Stimulated activated CD8-positive, alpha-beta memory T cell treated with anti-CD3 and anti-CD28 coated beads, Interleukin-12 subunit alpha, Interleukin-12 subunit beta, amount 100 ng/mL, for 1 hour (primary cell): ENCODE data around the gene FOXD4L6.
"Not testable (repeated sequence)": the region's sequence is repeated elsewhere in the genome, so short reads cannot be mapped to it uniquely, and the experiment has no call there.

ENCODE experiments used
- DNase-seq: peaks from one replicate; pipeline ENCODE4 v3.0.0-alpha.2; 2020; ENCODE audit warnings: low read depth

Gene FOXD4L6

DNA sequence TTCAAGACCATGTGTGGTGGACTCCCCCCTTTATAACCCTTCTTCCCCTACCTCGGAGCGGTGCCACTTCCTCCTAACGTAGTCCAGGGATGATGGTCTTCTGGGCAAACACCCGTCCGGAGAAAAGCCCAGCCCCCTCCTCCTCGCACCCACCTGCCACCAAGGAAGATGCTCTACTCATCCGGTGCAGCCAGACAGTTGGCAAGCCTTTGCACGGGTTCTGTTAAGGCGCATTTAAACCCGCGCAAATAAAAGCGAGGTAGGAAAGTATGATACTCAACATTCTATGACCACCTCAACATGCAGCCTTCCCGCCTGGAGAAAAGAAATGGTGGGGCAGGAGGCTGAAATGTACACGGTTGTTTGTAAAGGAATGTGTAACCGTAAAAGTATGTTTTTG, at the start of gene FOXD4L6:
Gene FOXD4L6 (minus strand): TSS at position 101 of the 400 bp plus-strand sequence. CDS start 298 bp downstream, outside the sequence.
- DNase-seq: not testable (repeated sequence)

GRCh38 chr9:41174994-41175393, 46.5 kb upstream of the FOXD4L6 start:
- not testable (repeated sequence) for DNase-seq

- DNase-seq: not testable (repeated sequence)
These were observed 21.6 kb upstream of the FOXD4L6 start for GRCh38 chr9:41150116-41150515.

GRCh38 chr9:41141878-41142277, 13.4 kb upstream of the FOXD4L6 start:
- not testable (repeated sequence) for DNase-seq

DNA sequence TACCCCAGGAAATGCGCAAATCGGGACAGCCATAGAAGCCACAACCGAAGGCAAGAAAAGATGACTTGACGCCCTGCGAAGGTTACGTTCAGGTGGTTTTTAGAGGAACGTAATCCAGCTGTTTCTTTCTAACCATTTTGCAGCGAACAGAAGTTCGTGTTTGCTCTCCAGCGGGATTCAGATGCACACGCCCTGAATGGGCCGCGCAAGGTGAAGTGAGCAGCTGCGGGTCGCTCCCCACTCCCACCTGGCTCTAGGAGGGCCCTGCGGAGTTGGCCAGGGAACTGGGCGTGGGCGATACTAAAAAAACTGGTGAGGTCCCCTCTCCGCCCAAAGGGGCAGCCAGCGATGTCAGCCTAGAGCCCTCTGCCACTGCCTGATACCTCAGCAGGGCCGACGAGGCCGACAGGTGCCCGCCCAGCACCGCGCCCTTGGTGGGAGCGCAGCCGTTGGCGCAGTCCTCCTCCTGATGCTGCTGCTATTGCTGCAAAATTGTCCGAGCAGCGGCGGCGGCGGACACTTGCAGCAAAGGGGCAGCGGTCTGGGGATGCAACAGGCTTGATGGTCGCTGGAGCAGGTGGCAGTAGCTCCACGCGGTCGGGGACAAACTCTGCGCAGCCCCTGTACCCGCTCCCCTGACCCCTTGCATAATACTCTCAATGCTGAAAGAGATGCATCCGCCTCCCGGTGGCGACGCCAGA, 1.6 kb downstream of the FOXD4L6 start:
- not testable (repeated sequence) for DNase-seq

GRCh38 chr9:41125936-41126335, 2.5 kb downstream of the FOXD4L6 start:
- DNase-seq: not testable (repeated sequence)

DNA sequence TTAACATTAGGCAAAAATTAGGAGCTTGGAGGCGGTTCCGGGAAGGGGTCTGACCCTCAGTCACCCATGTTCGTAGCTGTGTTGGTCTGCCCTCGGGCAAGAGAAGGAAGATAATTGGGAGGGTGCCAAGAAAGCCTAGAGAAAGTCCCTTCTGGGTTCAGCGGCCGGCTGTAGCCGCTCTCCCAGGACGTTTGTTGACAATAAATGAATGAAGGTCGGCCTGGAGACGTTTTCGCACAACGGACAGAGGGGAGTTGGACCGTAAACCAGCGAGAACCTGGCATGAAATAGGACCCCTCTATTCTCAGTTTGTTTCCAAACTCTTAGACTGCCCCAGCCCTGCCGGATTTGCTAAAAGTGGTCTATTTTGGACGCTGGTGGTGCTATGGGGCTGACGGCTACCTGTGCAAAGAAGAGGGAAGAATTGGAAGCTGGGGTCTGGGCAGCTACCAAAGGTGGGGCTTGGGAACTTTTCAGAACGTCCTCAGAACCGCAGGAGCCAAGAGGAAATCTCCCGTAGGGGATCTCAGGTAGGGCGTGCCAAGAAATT, 3.3 kb downstream of the FOXD4L6 start:
- not testable (repeated sequence) for DNase-seq

DNA sequence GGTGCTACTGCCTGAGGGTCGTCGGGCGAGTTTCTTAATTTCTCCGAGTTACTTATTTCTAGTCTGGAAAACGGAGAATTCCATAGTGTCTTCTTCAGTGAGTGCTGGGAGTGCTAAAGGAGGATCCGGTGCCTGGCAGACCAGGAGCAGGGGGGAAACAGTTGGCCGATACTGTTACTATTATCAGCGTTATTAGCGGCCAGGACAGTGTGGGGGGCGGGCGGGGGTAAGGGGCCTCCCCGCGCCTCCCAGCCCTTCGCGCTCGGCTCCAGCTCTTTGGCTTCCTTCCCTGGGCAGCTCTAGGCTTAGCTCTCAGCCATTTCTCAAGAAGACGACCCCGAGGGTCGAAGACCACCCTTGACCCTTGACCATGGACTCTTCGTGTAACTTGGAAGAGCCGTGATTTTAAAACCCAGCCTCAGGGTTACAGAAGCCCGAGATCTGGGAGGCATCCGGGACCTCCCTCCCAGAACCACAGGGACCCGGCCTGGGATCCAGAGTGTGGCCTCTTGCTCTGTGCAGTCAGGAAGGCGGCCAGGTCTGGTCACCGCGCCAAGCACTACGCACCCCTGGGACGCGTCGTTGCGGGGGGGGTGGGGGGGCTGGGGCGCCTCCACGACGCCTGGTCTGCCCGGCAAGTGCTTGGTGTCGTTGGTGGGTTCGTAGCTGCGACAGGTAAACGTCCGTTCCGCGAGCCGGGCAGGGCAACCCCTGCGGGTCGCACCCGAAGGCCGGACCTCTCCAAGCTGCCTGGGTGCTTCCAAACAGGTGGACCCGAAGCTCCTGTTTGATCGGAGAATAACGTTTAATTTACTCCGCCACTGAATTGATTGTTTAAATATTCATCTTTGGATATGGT, 4.0 kb downstream of the FOXD4L6 start:
- not testable (repeated sequence) for DNase-seq

DNA sequence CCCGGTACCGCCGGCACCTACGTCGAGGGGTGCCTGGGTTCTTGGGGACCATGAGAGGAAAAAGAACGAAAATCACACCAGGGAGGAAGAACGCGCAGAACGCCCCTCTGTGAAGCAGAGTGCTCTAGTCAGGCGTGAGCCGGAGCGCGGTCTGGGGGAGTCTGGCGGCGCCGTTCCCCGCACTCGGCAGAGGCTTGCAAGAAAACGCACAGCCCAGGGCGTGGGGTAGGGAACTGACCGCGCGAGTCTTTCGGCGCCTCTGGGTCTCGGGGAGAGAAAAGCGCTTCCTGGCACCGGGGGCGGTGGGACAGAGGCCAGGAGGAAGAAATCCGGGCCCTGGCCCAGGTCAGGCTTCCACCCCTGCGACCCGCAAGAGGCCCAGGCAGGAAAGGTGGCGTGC, 4.7 kb downstream of the FOXD4L6 start:
- not testable (repeated sequence) for DNase-seq

DNA sequence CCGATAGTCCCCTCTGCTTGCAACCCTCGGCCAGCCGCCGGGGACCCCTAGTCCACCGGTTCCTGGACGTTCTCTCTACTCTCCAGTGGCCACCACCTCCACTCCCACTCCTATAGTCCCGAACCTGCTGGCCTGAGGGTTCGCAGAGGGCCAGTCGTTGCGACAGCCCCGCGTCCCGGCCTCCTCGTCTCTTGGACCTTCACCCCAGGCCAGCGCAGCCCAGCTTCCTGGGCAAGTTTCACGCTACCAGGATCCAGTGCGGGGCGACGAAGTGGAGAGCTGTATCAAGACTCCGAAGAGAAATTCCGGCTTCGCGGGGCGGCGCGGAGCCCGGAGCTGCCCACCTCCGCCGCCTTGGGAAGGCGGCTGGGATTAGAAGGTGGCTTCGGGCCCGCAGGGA, 5.1 kb downstream of the FOXD4L6 start:
- DNase-seq: not testable (repeated sequence)

- DNase-seq: not testable (repeated sequence)
These were observed 7.8 kb downstream of the FOXD4L6 start for GRCh38 chr9:41120696-41121095.

DNA sequence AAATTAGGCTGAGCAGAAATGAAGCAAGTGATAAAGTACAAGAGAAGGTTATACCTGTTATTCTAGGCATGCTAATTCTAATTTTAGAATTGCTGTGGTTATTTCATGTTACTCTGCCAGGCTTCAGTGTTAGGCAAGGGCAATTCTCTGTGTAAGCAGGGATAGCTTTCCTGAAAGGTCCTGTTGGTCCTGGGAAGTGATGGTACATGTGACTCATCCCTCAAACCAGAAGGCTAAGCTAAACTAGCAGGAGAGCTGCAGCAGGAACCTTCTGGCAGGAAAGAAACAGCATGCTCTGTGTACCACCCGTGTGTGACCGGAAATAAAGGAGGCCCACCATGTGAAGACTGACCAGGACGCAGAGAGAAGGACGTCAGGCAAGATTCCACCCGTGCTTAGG, 8.8 kb downstream of the FOXD4L6 start:
- DNase-seq: not testable (repeated sequence)

DNA sequence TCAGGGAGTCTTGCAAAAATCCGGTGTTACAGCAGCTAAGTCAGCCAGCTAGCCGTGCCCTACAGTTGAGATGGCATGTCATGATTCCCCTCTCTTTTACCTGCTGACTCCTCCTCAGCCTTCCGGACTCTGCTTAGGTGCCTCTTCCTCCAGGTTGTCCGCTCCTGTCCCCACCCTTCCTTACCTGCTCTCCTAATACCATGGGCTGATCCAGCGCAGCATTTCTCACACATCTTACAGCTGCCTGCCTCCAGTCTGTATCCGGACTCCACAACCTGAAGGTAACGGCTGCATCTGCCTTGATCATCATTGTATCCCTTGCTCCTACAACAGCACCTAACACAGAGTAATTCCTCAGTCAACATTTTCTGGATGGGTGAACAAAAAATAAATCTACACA, 9.2 kb downstream of the FOXD4L6 start:
- not testable (repeated sequence) for DNase-seq

GRCh38 chr9:41113348-41113747, 15.1 kb downstream of the FOXD4L6 start:
- not testable (repeated sequence) for DNase-seq

- DNase-seq: not testable (repeated sequence)
These were observed 17.1 kb downstream of the FOXD4L6 start for GRCh38 chr9:41111414-41111813.

- DNase-seq: not testable (repeated sequence)
These were observed 17.6 kb downstream of the FOXD4L6 start for GRCh38 chr9:41110913-41111312.

DNA sequence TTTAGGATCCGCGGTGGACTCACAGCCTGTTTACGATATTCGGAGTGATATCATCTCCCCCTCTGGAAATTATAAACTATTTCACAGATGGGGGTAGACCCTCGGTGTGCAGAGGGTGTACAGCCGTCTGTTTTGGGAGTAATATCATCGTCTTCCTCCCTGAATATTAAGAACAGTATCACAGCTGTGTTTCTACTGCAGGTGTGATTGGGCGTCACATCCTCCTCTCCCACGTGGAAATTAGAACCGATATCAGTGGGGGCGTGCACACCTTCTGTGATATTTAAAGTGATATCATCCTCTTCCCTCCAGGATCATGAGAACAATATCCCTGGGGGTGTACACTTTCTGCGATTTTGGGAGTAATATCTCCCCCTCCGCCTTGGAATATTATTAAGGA, 19.2 kb downstream of the FOXD4L6 start:
- DNase-seq: not testable (repeated sequence)

GRCh38 chr9:41108816-41109215, 19.7 kb downstream of the FOXD4L6 start:
- DNase-seq: not testable (repeated sequence)

GRCh38 chr9:41106472-41107116, 21.9 kb downstream of the FOXD4L6 start:
- not testable (repeated sequence) for DNase-seq

DNA sequence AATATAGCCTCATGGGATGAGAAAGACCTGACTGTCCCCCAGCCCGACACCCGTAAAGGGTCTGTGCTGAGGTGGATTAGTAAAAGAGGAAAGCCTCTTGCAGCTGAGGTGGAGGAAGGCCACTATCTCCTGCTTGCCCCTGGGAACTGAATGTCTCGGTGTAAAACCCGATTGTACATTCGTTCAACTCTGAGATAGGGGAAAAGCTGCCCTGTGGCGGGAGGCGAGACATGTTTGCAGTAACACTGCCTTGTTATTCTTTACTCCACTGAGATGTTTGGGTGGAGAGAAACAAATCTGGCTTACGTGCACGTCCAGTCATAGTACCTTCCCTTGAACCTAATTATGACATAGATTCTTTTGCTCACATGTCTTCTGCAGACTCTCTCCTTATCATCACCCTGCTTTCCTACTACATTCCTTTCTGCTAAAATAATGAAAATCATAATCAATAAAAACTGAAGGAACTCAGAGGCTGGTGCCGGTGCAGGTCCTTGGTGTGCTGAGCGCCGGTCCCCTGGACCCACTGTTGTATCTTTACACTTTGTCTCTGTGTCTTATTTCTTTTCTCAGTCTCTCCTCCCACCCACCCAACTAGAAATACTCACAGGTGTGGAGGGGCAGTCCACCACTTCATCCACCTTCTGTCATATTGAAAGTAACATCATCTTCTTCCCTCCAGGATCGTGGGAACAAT, 22.8 kb downstream of the FOXD4L6 start:
- DNase-seq: not testable (repeated sequence)

DNA sequence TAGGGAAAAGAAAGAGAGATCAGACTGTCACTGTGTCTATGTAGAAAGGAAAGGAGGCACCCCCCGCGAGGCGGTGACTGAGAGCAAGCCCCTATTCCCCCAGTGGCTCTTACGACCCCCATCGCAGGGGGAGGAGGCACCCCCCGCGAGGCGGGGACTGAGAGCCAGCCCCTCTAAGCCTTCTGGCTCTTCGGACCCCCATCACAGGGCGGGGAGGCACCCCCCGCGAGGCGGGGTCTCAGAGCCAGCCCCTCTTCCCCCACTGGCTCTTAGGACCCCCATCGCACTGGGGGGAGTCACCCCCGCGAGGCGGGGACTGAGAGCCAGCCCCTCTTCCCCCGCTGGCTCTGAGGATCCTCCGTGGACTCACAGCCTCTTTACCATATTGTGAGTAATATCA, 23.9 kb downstream of the FOXD4L6 start:
- DNase-seq: not testable (repeated sequence)
